ENCODE results near the gene NFKBIA.
"Not testable (repeated sequence)": the region's sequence is repeated elsewhere in the genome, so short reads cannot be mapped to it uniquely, and the experiment has no call there.

NFKBIA gene, protein sequence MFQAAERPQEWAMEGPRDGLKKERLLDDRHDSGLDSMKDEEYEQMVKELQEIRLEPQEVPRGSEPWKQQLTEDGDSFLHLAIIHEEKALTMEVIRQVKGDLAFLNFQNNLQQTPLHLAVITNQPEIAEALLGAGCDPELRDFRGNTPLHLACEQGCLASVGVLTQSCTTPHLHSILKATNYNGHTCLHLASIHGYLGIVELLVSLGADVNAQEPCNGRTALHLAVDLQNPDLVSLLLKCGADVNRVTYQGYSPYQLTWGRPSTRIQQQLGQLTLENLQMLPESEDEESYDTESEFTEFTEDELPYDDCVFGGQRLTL

DNA sequence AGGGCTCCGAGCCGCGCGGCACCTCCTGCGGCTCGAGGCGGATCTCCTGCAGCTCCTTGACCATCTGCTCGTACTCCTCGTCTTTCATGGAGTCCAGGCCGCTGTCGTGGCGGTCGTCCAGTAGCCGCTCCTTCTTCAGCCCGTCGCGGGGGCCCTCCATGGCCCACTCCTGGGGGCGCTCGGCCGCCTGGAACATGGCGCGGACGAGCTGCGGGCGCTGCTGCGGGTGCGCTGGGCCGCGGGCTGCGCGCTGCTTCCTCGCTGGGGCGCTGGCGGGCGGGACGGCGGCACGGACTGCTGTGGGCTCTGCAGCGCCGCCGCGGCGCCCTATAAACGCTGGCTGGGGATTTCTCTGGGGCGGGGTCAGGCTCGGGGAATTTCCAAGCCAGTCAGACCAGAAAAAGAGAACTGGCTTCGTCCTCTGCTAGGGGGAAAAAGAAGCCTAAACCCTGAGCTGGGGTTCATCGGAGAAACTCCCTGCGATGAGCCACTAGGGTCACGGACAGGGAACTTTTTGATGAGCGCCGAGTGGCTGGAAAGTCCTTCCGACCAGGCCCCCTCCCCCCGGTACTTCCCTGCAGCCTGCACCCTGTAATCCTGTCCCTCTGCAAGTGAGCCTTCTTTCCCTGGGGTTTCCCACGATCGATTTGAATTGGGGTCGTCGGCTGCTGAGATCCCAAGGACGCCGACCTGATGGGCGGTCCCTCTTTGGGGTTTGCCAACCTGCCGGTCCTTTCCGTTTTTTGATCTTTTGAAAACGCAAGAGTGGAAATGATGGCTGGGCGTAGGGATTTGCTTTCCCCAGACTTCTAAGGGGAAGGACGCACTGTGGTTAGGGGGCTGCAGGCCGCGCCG, at the start of gene NFKBIA:
Gene NFKBIA, minus strand, starts transcription at position 301 of the 855 bp plus-strand sequence. Its CDS starts 105 bp downstream, at position 196.
- FAIRE-seq: no peak

DNA sequence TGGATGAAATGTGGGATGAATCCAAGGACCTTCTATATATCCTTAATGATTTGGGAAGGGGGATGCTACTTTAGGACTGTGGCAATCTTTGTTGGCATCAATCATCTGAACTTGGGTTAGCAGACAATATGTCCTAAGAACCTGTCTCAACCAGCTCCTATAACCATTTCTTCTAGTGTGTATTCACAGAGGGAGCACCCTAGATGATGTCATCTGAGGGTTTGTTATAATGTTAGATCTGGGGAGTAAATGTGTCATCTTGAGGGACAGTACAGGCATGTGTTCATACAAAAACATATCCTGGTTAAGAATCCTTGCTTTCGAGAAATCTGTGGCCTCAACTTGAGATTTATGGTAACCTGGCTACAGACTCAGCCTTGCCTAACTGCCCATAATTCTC, 41.9 kb upstream of the NFKBIA start:
- no peak for FAIRE-seq

DNA sequence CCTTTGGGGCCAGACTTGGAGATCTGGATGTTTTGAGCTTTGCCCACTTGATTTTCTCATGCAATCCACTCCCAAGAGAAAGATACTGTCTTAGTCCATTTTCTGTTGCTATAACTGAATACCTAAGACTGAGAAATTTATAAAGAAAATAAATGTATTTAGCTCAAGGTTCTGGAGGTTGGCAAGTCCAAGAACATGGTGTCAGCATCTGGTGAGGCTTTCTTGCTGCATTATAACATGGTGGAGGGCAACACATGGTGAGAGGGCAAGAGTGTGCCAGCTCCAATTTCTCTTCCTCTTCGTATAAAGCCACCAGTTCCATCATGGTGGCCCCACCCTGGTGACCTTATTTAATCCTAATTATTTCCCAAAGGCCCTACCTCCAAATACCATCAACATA, 39.6 kb upstream of the NFKBIA start:
- no peak for FAIRE-seq

DNA sequence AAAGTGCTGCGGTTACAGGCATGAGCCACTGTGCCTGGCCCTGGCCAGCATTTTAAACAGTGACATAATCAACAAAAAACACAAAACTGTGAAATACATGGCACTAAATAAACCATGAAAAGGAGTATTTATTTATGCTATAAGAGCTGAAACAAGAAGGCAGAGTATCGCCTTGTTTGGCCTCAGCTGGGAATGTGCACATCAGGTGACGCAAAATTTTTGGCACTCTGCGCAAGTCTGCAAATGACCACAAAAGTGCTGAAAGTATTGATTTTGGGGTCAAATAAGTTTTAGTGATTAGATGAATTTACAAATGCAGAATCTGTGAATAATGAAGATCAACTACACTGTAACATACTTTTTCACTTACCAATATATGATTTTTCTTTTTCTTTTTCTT, 36.6 kb upstream of the NFKBIA start:
- FAIRE-seq: no peak

DNA sequence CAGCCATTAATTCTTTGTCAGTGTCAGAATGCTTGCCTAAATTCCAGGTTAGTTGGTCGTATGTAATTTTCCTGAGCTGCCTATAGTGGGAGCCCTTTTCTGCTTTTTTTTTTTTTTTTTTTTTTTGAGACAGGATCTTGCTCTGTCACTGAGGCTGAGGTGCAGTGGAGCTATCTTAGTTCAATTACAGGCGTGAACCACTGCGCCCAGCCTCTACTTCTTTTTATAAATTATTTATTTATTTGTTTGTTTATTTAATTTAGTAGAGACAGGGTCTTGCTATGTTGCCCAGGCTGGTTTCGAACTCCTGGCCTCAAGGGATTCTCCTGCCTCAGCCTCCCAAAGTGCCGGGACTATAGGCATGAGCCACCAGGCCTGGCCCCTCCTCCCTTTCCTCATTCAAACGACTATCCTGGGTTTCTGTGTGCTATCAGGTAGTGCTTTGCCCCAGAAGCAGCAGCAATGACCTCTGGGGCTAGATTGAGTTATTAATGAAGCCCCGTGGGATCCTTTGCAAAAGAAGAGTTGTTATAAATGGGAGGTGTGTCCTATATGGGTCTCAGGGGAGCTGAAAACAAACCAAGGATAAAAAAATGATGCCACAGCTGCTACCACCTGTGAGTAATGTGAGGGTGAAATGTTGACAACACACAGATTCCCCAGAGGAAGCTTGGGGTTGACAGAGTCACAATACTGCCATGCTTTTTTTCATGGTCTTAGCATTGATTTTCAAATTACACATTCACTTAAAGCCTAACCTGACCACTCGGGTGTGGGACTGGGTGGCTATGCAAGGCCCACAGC, 34.6 kb upstream of the NFKBIA start:
- no peak for FAIRE-seq

DNA sequence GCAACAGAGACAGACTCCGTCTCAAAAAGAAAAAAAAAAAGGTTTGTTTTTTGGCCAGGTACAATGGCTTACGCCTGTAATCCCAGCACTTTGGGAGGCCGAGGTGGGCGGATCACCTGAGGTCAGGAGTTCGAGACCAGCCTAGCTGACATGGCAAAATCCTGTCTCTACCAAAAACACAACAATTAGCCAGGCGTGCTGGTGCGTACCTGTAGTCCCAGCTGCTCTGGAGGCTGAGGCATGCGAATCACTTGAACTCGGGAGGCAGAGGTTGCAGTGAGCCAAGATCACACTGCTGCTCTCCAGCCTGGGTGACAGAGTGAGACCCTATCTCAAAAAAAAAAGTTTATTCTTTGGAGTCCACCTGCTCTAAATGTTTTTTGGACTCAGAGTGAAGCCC, 33.9 kb upstream of the NFKBIA start:
- not testable (repeated sequence) for FAIRE-seq

DNA sequence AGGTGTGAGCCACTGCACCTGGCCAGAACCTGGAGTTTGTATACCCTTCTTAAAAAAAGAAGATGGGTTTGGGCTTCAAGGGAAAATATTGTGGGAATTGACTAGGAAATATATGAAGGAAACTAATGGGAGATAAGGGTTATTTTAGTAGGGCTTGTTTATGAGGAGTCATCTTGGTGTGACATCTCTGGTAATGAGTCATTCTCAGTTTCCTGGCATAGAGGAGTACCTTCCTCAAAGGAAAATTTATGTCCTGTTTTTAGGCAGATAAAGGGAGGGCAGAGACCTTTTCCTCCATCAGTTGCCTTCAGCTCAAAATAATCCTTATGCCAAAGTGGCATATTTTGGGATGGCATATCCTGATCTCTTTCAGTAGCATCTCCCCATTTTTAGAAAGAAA, 30.6 kb upstream of the NFKBIA start:
- no peak for FAIRE-seq

DNA sequence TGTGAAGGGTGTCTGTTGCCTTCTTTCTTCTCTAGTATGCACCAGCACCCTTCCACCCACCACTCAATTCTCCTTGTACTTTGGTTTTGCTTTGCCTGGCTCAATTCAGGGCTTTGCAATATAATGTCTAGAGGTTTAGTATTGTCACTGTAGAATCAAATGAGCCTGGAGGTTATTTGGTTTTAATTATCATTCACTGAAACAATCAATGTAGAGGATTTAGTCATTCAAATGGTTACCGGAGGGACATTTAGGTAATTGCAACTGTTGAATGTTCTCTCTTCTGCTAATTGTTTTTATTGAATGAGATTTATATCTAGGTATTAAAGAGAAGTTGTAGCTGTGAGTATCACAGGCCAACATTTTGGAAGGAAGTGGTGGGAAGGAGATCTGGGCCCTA, 29.3 kb upstream of the NFKBIA start:
- no peak for FAIRE-seq

DNA sequence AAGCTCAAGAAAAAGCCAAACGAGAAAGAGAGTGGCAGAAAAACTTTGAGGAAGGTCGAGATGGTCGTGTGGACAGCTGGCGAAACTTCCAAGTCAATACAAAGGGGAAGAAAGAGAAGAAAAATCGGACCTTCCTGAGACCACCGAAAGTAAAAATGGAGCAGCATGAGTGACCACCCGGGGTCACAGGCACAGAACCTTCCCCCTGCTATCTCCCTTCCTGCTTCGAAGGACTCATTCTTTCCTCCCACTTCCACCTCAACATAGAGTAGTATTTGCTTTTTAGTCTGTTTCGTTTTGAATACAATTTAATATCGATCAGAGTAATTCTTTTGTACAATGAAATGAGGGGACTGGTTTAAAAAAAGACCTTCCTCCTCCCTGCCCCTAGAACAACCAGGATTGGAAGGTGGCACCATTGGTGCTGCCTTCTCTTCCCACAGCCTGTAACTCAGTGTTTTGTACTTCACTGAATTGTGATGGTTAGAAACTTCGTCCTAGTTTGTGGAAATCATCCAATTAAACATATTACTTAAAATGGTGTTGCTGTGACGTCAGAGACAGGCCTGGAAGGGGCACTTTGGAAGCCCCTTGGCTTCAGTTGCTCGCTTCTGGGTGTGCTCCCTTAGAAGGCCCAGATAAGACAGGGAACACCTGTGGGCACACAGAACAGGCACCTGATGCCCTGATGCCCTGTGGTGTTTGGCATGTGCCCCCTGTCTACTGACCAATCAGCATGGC, 26.1 kb upstream of the NFKBIA start:
- no peak for FAIRE-seq

DNA sequence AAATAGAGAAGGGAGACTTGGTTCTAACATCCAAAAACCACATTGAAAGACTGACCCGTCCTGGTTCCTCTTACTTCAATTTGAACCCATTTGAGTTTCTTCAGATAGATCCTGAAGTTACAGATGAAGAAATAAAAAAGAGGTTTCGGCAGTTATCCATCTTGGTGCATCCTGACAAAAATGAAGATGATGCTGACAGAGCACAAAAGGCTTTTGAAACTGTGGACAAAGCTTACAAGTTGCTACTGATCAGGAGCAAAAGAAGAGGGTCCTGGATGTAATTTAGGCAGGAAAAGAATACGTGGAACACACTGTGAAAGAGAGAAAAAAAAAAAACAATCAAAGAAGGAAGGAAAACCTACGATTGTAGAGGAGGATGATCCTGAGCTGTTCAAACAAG, 25.4 kb upstream of the NFKBIA start:
- no peak for FAIRE-seq

DNA sequence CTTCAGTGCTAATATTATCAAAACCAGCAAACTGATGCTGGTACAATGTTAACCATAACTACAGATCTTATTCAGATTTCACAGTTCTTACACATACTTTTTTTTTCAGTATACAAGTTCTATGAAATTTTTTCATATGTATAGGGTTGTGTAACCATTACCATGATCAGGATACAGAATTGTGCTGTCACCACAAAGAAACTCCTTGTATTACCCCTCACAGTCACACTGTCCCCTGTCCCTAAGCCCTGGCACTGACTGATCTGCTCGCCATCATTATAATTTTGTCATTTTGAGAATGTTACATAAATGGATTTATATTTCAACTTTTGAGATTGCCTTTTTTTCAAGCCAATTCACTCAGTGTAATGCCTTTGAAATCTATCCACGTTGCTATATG, 21.3 kb upstream of the NFKBIA start:
- no peak for FAIRE-seq

DNA sequence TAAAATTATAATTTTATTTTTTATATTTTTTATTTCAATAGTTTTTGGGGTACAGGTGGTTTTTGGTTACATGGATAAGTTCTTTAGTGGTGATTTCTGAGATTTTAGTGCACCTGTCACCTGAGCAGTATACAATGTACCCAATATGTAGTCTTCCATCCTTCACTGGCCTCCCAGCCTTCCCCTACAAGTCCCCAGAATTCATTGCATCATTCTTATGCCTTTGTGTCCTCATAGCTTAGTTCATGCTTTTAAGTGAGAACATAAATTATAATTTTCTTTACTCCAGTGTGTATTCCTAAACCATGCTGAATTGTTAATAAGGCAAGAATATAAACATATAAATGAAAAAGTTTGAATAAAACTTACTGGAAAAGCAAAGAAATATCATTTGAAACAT, 19.1 kb upstream of the NFKBIA start:
- no peak for FAIRE-seq

DNA sequence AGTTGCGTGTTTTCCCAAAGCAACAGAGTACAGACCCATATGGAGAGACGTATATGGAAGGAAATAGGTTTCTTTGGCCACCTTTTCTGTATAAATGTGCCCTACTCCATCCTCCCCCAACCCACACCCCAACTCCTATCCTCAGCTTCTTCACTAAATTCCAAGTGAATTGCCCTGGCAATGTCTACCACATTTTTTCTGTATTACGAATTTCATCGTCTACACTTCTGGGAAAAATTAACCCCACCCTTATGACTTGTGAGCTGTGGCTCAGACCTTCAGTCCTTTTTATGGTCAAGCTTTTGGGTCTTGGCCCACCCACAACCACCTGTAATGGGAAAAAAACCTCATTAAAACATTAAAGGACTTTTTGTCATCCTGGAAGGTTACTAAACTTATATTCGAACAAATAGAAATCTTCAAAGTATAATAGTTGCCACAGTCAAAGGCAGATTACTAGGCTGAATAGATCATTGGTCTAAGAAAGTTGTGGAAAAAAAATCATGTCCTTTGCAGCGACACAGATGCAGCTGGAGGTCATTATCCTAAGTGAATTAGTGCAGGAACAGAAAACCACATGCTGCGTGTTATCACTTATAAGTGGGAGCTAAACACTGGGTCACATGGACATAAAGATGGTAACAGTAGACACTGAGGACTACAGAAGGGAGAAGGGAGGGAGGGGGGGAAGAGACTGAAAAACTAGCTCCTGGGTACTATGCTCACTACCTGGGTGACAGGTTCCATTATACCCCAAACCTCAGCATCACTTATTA, 15.7 kb upstream of the NFKBIA start:
- no peak for FAIRE-seq

DNA sequence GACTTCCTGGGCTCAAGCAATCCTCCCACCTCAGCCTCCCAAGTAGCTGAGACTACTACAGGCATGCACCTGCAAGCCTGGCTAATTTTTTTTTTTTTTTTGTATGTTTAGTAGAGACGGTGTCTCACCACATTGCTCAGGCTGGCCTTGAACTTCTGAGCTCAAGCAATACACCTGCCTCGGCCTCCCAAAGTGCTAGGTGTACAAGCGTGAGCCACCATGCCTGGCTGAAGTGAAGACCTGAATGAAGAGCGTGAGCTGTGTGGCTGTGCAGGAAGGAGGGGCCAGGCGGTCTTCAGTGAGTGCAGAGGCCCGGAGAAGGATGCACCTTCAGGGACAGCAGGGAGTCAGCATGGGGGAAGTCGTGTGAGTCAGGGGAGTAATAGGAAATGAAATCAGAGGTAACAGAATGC, 14.9 kb upstream of the NFKBIA start:
- FAIRE-seq: no peak

DNA sequence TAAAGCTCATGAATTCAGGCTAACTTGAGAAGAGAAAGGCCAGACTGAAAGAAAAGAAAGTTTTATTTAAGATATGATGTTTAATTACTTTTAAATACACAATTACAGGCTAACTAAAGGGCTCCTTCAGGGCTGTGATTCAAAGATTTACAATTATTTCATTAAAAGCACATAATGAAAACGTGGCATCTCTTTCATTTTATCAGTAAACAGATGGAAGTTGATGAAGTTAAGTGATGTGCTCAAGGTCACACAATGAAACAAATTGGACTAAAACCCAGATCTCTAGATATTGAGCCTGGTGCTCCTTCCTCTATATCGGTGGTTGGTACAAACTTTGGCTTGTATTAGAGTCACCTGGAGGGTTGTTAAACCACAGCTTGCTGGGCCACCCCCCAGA, 13.5 kb upstream of the NFKBIA start:
- FAIRE-seq: no peak

DNA sequence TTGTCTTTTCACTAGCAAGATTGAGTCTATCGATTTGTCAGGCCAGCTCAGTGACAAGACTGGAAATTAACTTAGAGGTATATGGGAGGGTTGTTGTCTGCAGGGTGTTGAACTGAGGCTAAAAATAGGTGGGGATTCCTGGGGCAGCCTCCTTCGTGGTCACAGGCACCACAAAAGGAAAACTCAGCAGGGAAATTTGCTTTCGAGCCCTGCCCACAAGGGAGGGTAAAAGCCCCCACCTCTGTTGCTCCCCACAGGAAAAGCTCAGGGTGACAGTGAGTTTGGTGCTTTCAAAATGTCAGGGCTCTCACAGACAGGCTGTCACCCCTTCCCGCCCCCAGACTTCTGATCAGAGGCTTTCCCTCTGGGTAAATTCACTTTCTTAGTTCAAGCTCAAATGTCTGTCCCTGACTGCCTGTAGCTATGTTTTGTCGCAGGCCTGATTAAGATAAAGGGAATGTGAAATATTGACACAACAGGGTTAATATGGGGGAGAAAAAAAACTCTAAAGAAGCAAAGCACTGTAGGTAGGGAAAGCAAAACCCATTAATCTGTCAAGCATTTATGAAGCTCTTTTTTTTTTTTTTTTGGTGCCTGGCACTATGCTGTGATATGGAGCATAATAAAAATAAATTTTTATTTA, 11.7 kb upstream of the NFKBIA start:
- no peak for FAIRE-seq

DNA sequence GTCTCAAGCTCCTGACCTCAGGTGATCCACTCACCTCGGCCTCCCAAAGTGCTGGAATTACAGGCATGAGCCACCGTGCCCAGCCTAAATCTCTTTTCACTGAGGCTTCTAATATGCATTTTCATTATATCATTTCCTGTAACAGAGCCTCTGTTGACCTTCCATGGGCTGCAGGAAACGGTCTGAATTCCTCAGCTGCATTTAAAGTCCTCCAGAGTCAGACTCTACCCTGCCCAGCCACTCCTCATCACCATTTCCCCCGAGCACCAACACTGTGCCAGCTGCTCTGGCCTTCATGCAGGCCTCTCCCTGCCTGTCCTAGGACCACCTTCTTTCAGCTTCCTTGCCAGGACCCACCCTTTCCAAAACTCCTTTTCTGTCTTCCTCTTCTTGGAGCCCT, 9.8 kb upstream of the NFKBIA start:
- FAIRE-seq: no peak

DNA sequence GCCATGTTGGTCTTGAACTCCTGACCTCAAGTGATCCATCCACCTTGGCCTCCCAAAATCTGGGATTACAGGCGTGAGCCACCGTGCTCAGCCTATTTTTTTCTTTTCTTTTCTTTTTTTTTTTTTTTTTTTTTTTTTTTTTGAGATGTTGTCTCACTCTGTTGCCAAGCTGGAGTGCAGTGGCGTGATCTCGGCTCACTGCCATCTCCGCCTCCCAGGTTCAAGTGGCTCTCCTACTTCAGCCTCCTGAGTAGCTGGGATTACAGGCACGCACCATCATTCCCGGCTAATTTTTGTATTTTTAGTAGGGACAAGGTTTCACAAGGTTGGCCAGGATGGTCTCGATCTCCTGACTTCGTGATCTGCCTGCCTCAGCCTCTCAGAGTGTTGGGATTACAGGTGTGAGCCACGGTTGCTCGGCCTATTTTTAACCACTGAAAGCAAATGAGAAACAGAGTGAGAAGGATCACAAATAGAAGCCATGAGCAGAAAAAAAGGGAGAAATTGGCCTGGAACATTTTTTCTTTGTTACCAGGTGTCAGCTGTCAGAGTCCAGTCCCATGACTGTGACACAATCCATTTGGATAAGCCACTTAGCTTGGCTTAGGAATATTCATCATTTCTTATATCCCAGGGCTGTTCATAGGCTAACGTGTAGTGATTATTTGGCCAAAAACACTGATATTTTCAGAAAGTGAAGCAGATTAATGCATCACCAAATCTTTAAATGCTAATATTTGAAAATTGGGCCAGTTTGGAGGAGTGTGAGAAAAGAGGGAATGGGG, 7.9 kb upstream of the NFKBIA start:
- FAIRE-seq: no peak

DNA sequence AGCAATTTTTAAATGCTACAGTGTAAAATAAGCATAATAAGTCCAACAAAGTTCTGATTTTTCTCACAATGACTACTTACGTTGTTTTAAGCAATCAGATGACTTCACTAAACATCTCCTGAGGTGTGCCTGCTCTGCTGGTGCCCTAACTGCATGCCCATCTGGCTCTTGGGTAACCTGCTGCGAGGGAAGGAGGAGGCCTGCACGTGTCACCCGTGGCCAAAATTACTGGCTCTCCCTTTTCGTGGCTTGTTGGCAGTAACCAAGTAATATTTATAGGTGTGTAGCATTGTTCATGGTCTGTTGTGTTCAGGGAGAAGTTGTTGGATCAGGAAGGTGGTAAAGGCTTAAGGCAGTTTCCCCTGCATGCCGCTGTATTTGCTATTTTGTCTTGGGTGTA, 6.3 kb upstream of the NFKBIA start:
- no peak for FAIRE-seq

DNA sequence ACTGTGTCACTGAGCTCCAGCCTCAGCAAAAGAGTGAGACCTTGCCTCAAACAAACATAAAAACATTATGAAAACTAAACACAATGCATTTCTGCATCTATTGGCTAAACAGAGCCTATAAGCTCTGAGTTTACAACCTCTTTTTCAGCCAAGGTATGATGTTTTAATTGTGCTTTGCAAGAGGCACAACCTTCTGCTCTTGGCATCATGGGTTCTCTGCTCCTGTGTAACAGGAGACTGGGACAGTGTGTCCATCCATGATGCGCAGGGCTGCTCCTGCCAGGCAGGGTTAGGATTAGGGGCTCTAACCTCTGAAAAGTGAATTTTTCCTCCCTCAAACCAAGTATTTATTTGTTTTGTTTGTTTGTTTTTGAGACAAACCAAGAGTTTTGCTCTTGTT, 5.0 kb upstream of the NFKBIA start:
- FAIRE-seq: no peak

DNA sequence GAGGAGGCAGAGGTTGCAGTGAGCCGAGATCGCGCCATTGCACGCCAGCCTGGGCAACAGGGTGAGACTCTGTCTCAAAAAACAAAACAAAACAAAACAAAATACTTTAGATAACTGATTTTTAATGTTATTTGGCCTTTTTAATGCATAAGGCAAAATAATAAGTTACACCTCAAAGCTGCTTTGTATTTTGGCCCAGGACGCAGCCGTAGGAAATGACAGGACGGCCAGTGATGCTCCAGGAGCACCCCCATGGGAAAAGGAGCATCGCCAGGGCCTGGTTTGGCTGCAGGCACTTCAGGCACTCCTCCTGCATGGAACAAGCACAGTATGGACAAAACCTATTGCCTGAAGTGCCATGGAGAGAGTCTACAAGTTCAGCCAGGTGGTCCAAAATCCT, 3.5 kb upstream of the NFKBIA start:
- FAIRE-seq: no peak
